HG02970 (cell line): ENCODE measurements around the gene MECP2.

ENCODE experiments used
- ATAC-seq: cut with Tn5 transposase; IDR thresholded peaks from one replicate; pipeline ENCODE4 v1.9.1; 2021; ENCODE audit warnings: mild to moderate bottlenecking, moderate library complexity, moderate number of reproducible peaks; ENCODE audit not compliant: unreplicated experiment, low FRiP score

The MECP2 gene

GRCh38 chrX:154039577-154039976 is 57.9 kb downstream of the MECP2 start:
- ATAC-seq = no peak

GRCh38 chrX:154038656-154039055 is 58.9 kb downstream of the MECP2 start:
- no peak for ATAC-seq

GRCh38 chrX:154037754-154038153 is 59.8 kb downstream of the MECP2 start:
- no peak for ATAC-seq

- no peak for ATAC-seq
Observed at GRCh38 chrX:154036513-154036912, 61.0 kb downstream of the MECP2 start.

GRCh38 chrX:154033848-154034247 is 63.7 kb downstream of the MECP2 start:
- ATAC-seq = no peak

GRCh38 chrX:154032653-154033052 is 64.9 kb downstream of the MECP2 start:
- ATAC-seq = no peak

- ATAC-seq = no peak
Observed at GRCh38 chrX:154032160-154032559, 65.4 kb downstream of the MECP2 start.

- no peak for ATAC-seq
Observed at GRCh38 chrX:154030715-154031305, 66.7 kb downstream of the MECP2 start.

- ATAC-seq = no peak
Observed at GRCh38 chrX:154030266-154030665, 67.3 kb downstream of the MECP2 start.

- ATAC-seq = no peak
Observed at GRCh38 chrX:154029439-154029838, 68.1 kb downstream of the MECP2 start.

DNA sequence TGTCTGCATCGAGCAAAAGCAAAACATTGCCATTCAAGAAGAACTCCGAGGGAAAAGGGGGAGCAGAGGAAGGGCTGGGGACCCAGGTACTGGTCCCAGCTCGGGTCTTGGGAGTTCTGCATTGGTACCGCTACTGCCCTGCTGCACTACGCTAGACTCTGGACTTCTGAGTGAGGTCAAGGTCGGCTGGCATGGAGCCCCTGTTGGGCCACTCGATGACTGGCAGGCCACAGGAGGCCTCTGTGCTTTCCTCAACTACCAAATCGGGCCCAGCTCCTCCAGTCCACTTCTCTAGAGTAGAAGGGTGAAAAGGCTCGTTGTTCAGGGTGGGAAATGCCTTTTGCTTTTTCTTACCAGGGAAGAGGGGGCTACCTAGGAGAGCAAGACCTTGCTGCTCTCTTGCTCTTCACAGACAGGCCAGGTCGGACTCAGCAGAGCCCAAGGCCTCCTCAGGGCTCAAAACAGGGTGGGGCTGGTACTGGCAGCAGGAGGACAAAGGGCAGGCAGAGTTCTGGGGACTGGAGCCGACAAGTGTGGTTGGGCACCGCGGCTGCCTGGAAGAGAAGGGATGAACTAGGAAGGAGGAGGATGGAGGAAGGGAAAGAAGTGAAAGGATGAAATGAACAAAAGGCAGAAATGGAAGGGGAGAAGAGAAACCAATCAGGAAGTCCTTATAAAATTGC is 68.9 kb downstream of the MECP2 start:
- no peak for ATAC-seq

DNA sequence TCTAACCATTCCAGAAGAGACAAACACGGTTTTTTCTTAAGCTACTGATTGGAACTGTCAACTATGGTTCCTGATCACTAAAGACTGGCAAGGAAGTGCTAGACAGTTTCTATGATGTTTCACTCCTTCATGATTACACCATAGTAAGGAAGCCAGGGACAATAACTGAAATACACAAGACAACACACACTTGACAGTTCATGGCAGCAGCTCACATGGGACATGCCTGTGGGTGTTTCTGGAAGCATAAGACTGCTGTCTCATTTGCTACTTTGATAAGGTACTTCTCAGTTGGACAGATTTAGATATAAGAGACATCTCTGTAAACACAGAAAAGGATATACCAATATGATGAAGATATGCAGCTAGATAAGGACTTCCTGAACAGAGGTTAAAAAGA is 69.5 kb downstream of the MECP2 start:
- ATAC-seq = no peak

DNA sequence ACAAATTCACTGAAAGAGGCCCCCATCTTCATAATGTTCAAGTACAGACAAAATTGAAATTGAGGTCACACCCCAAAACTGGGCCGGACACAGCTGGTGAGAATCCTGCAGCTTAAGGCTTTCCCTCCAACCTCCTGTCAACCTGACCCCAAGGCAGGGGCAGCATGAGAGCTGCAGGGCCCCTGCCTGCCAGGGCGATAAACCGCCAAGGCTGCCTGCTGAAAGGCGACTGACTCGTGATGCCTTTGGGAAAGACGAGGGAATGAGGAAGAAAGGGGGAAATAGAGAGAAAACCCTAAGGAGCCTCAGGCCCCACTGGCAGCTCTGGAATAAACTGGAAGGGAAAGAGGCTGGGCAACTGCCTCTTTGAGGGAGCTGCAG is 70.5 kb downstream of the MECP2 start:
- no peak for ATAC-seq

GRCh38 chrX:154026136-154027021 is 71.1 kb downstream of the MECP2 start:
- ATAC-seq = no peak

- no peak for ATAC-seq
Observed at GRCh38 chrX:154025230-154025629, 72.3 kb downstream of the MECP2 start.

DNA sequence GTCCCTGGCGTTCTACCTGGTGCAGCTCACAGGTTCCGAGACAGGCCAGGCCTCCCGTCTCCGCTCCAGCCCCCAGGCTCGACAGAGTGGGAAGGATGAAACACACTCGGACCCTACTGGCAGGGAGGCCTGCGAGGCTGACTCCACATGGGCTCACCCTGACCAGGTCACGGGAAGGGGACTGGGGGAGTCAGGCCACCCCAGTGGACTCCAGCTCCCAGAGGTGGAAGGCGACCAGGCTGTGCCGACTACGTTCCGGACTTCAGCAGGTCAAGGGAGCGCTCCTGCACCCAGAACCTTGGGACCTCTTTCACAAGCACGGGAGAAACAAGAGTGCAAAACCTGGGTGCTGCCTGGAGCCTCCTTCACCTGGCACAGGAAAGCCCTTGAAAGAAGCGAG is 73.2 kb downstream of the MECP2 start:
- no peak for ATAC-seq

- no peak for ATAC-seq
Observed at GRCh38 chrX:154023276-154024000, 74.1 kb downstream of the MECP2 start.

DNA sequence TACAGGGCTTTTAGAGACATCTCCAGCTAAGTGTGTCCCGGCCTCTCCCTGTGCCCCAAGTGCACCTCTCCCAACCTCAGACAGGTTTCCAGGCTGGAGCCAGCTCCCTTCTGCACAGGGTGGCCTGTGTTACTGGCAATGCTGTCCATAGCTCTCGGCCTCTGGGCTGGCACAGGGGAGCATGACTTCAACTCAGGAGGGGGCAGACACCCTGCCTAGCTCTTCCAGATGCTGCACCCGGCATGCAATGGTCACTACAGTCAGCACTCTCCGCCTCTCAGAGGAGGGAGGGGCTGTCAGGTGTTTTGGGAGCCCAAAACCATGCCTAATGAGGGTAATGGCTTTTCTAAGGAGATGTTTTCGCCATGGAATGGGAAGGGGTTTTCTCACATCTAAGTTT is 75.4 kb downstream of the MECP2 start:
- ATAC-seq = no peak

- no peak for ATAC-seq
Observed at GRCh38 chrX:154021131-154021611, 76.3 kb downstream of the MECP2 start.

DNA sequence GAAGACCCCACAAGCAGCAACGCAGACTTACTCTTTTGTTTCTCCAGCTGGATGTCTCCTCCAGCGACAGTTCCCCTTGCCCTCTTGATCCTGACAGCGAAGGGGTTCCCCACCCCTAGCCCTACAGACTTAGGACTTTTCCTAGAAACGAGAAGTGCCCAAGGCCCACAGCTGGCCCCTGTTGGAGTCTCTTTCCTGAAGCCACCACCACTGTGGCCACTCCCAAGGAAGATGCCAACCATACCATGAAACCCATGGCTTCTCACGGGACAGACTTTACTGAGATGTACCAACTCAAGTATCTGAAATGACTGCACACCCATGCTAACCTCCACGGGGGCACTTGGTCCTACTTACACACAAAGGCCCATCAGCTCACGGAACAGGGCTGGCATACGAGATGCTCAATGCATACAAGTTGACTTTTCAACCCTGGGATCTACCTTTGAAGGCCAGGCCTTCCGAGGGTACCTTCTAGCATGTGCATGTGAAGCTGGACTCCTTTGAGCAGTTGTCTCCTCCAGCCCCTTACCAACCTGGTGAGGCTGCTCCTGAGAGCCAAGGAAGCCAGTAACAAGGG is 76.9 kb downstream of the MECP2 start:
- no peak for ATAC-seq
